Measurements from ENCODE around the gene PCDHGB5. TPM values are rescaled to one million over a fixed set of nuclear protein-coding genes. Genes with fewer than 3 reads are reported as not detected.

Gene PCDHGB5
- polyA plus RNA-seq, 3 donors: 0.01 to 0.08 TPM; not detected in 1

- Histone ChIP-seq H3K9ac (ENCODE audit: insufficient read depth, low read length, poor library complexity, severe bottlenecking) (no peak overlapping the region), H3K79me2 (ENCODE audit: insufficient read depth, low read length) (no peaks in the 10 kb centered on the region), H3K27me3 (ENCODE audit: control insufficient read depth in 2 of 2, insufficient read depth in 2 of 2, low read length in 2 of 2) (peaks cover 39 to 96% of the 10 kb centered on the region in 2 donors), H3K27ac (ENCODE audit: low read depth in 1 of 2, low read length in 2 of 2) (no peak overlapping the region), H2AFZ (ENCODE audit: insufficient read depth, low read depth, low read length, poor library complexity, severe bottlenecking) (no peak overlapping the region), H3K4me2 (replicated peaks; ENCODE audit: extremely low read depth, low read length, poor library complexity, severe bottlenecking) (no peak overlapping the region), H3K36me3 (replicated peaks in 1 of 2; ENCODE audit: control insufficient read depth in 1 of 2, insufficient read depth in 2 of 2, low read length in 2 of 2) (no peaks in the 10 kb centered on the region), H4K20me1 (ENCODE audit: insufficient read depth, low read length) (no peaks in the 10 kb centered on the region), H3K9me3 (replicated peaks in 1 of 2; ENCODE audit: control insufficient read depth in 1 of 2, insufficient read depth in 1 of 2, low read length in 2 of 2) (peaks cover 50 to 95% of the 10 kb centered on the region in 2 donors), H3K4me1 (ENCODE audit: control insufficient read depth in 1 of 2, insufficient read depth in 2 of 2, low read length in 2 of 2) (no peaks in the 10 kb centered on the region), H3K4me3 (replicated peaks in 1 of 3; ENCODE audit: low read depth in 2 of 3, low read length in 3 of 3) (no peak overlapping the region)
- intact Hi-C loops (cut with micrococcal nuclease): no loop called here
- WGBS (ENCODE audit: insufficient coverage): no CpG with 5 or more reads among the region's 10 CpGs
- Mint-ChIP-seq H3K4me1 (peaks cover 5% of the 10 kb centered on the region), H3K9me3 (peaks cover 40 to 81% (median 64%) of the 10 kb centered on the region in 7 donors), H3K4me3 (peak overlapping the region in 1 of 2 donors; percentile 63), H3K36me3 (peaks cover 7 to 13% of the 10 kb centered on the region in 2 donors), H3K27ac (no peak overlapping the region), H3K27me3 (ENCODE audit: low read depth in 3 of 3) (peaks cover 45 to 79% (median 77%) of the 10 kb centered on the region in 3 donors)
- no peak for DNase-seq
- TF ChIP-seq CTCF (IDR thresholded peaks at IDR 0.05): no peak
These were observed 9.1 kb upstream of the PCDHGB5 start for GRCh38 chr5:141388661-141389060.

GRCh38 chr5:141389153-141390042 lies 8.3 kb upstream of the PCDHGB5 start:
- H3K36me3 Mint-ChIP-seq: peaks cover 7 to 12% of the 10 kb centered on the region in 2 donors
- no peak overlapping the region for H3K9ac ChIP-seq (ENCODE audit: insufficient read depth, low read length, poor library complexity, severe bottlenecking)
- H3K4me3 Mint-ChIP-seq: peak overlapping the region; percentile 1 to 75
- H3K27me3 ChIP-seq (ENCODE audit: control insufficient read depth in 2 of 2, insufficient read depth in 2 of 2, low read length in 2 of 2): peaks cover 40 to 96% of the 10 kb centered on the region in 2 donors
- H3K9me3 Mint-ChIP-seq: peaks cover 43 to 81% (median 64%) of the 10 kb centered on the region in 7 donors
- no peaks in the 10 kb centered on the region for H3K4me1 ChIP-seq (ENCODE audit: control insufficient read depth in 1 of 2, insufficient read depth in 2 of 2, low read length in 2 of 2)
- H3K36me3 ChIP-seq (replicated peaks in 1 of 2; ENCODE audit: control insufficient read depth in 1 of 2, insufficient read depth in 2 of 2, low read length in 2 of 2): no peaks in the 10 kb centered on the region
- no peak overlapping the region for H2AFZ ChIP-seq (ENCODE audit: insufficient read depth, low read depth, low read length, poor library complexity, severe bottlenecking)
- H3K4me3 ChIP-seq (replicated peaks in 1 of 3; ENCODE audit: low read depth in 2 of 3, low read length in 3 of 3): no peak overlapping the region
- H4K20me1 ChIP-seq (ENCODE audit: insufficient read depth, low read length): no peaks in the 10 kb centered on the region
- H3K9me3 ChIP-seq (replicated peaks in 1 of 2; ENCODE audit: control insufficient read depth in 1 of 2, insufficient read depth in 1 of 2, low read length in 2 of 2): peaks cover 52 to 96% of the 10 kb centered on the region in 2 donors
- H3K79me2 ChIP-seq (ENCODE audit: insufficient read depth, low read length): no peaks in the 10 kb centered on the region
- DNase-seq: no peak
- no peak overlapping the region for H3K27ac Mint-ChIP-seq
- H3K4me2 ChIP-seq (replicated peaks; ENCODE audit: extremely low read depth, low read length, poor library complexity, severe bottlenecking): no peak overlapping the region
- intact Hi-C loops (cut with micrococcal nuclease): no loop called here
- WGBS (ENCODE audit: insufficient coverage): 37% methylated on average over 77 of the region's 77 CpGs
- TF ChIP-seq CTCF (IDR thresholded peaks at IDR 0.05): no peak
- H3K27ac ChIP-seq (ENCODE audit: low read depth in 1 of 2, low read length in 2 of 2): no peak overlapping the region
- H3K4me1 Mint-ChIP-seq: peaks cover 5% of the 10 kb centered on the region
- H3K27me3 Mint-ChIP-seq (ENCODE audit: low read depth in 3 of 3): peaks cover 51 to 82% (median 77%) of the 10 kb centered on the region in 3 donors
